Measurements from ENCODE around the gene CACNG4.
"Not testable (repeated sequence)": the region's sequence is repeated elsewhere in the genome, so short reads cannot be mapped to it uniquely, and the experiment has no call there.

Gene CACNG4

DNA sequence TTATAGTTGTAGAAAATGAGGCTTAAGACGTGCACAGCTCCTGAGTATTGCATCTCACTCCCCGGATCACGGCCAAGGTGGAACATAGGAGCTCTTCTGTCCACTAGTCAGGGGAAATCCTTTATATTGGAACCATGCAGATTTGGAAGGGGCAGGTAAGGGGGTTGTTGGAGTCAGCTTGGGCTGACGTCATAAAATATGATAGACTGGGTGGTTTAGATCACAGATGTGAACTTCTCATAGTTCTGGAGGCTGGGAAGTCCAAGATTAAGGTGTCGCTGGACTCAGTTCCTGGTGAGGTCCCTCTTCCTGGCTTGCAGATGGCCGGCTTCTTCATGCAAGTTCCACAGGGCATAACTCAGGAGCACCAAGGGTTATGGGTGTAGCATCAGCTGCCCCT is 5.6 kb downstream of the CACNG4 start:
- H3K27ac ChIP-seq: peak overlapping the region; percentile 88
- no peak for TF ChIP-seq ZFX (IDR thresholded peaks at IDR 0.05)
- TF ChIP-seq, protein P1, sequence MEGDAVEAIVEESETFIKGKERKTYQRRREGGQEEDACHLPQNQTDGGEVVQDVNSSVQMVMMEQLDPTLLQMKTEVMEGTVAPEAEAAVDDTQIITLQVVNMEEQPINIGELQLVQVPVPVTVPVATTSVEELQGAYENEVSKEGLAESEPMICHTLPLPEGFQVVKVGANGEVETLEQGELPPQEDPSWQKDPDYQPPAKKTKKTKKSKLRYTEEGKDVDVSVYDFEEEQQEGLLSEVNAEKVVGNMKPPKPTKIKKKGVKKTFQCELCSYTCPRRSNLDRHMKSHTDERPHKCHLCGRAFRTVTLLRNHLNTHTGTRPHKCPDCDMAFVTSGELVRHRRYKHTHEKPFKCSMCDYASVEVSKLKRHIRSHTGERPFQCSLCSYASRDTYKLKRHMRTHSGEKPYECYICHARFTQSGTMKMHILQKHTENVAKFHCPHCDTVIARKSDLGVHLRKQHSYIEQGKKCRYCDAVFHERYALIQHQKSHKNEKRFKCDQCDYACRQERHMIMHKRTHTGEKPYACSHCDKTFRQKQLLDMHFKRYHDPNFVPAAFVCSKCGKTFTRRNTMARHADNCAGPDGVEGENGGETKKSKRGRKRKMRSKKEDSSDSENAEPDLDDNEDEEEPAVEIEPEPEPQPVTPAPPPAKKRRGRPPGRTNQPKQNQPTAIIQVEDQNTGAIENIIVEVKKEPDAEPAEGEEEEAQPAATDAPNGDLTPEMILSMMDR (conservative IDR thresholded peaks at IDR 0.05): no peak

DNA sequence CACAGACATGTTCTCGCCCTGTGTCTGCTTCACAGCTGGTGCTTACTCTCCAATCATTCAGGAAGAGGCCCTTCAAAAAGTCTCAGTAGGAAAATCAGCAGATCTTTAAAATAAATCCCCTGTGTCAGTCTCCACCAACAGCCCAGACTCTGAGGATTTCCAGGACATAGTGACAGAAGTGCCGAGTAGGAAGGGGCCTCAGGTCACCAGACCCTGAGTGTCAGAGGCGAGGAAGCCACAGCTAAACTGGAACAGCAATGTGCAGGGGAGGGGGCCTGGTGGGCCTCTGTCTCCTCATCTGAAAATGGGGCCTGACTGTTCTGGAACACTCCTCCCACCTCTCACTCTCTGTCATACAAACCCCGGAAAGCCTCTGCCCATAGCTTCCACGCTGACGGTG is 6.3 kb downstream of the CACNG4 start:
- TF ChIP-seq, protein P1 (conservative IDR thresholded peaks at IDR 0.05): no peak
- TF ChIP-seq ZFX (IDR thresholded peaks at IDR 0.05): no peak
- H3K27ac ChIP-seq: no peak overlapping the region; the same call in 1 of the 2 replicates

DNA sequence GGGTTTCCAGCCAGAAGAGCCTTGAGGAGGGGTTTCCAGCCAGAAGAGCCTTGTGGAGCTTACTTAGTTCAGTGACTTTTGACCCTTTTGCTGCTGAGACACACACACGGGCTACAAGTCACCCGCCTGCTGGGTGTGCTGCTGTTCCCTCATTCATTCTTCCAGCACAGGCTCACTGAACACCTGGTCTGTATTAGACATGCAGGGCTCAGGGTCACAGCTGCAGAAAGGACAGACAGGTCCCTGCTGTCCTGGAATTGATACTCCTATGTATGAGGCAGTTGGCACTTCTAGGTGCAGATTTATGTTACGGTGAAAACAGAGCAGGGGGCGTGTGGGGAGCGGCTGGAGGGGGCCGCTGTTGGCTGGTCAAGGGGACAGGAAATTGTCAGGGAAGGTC is 6.8 kb downstream of the CACNG4 start:
- no peak for TF ChIP-seq ZFX (IDR thresholded peaks at IDR 0.05)
- TF ChIP-seq, protein P1 (conservative IDR thresholded peaks at IDR 0.05): no peak
- no peak overlapping the region for H3K27ac ChIP-seq

- no peak overlapping the region for H3K27ac ChIP-seq
- TF ChIP-seq, protein P1 (conservative IDR thresholded peaks at IDR 0.05): no peak
- TF ChIP-seq ZFX (IDR thresholded peaks at IDR 0.05): no peak
Observed at GRCh38 chr17:66971730-66972441, 7.4 kb downstream of the CACNG4 start.

DNA sequence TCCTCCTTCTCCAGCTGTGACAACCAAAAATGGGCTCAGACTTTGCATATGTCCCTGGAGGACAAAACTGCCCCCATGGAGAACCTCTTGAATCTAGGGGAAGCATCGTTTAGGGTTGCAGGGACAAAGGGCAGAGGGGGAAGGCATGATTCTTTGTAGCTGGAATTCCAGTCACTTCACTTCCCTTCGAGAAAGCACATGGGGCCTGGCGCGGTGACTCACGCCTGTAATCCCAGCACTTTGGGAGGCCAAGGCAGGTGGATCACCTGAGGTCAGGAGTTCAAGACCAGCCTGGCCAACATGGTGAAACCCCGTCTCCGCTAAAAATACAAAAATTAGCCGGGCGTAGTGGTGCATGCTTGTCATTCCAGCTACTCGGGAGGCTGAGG is 7.9 kb downstream of the CACNG4 start:
- H3K27ac ChIP-seq: not testable (repeated sequence)

DNA sequence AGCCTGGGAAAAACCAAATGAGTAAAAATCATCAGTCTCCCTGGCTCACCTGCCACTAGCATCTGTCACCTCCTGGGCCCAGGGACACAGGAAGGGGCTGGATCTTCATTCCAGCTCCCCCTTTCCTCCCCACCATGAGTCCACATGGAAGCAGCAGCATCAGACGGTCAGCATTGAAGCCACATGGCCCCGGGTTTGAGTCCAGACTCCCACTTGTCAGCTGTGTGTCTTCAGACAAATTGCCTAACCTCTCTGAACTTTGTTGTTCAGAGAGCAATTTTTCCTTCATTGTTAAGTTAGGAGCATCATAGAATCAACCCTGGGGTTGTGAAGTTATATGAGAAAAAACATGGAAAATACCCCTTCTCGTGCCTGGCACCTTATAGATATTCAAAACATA is 10.7 kb downstream of the CACNG4 start:
- no peak overlapping the region for H3K27ac ChIP-seq
- TF ChIP-seq, protein P1 (conservative IDR thresholded peaks at IDR 0.05): no peak
- no peak for TF ChIP-seq ZFX (IDR thresholded peaks at IDR 0.05)

DNA sequence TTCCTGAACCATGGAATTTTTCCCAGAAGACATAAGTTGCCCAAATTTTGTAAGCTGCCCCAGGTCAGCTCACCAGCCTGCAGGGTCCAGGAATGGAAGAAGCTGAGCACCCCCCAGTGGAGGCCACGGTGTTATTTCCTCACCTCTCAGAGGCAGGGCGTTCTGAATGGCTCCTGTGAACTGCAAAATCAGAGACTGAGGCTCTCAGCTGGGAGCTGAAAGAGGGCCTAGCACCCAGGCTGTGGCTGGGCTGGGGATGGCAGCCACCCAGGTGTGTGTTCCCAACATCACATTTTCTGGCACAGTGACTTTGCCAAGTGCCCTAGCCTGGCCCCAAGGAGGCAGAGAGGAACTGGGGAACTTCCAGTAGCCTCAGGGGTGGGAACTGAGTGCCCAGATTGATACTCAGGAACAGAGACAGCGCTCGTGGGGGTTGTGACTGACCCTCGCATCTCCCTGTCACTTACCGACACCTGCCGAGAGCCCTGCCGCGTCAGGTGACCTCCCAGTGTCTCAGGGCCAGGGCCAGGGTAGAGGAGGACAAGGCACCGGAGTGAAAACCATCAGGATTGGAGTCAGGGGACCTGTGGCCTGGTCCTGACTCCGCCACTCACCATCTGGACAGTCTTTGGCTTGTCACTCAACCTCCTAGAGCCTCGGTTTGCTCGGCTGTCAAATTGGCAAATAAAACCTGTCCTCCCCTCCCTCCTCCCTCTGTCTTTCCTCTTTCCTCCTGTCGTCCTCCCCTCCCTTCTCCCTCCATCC is 11.3 kb downstream of the CACNG4 start:
- no peak for TF ChIP-seq ZFX (IDR thresholded peaks at IDR 0.05)
- TF ChIP-seq, protein P1 (conservative IDR thresholded peaks at IDR 0.05): no peak
- no peak overlapping the region for H3K27ac ChIP-seq

DNA sequence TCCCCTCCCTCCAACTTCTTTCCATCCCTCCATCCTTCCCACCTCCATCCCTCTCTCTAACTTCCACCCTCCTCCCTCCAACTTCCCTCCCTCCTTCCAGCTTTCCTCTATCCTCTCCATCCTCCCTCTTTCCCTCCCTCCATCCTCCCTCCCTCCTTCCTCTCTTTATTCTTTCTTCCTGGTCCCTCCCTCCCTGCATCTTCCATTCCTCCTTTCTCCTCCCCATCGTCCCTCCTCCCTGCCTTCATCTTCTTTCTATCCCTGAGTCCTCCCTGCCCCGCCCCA is 11.8 kb downstream of the CACNG4 start:
- TF ChIP-seq, protein P1 (conservative IDR thresholded peaks at IDR 0.05): no peak
- TF ChIP-seq ZFX (IDR thresholded peaks at IDR 0.05): no peak
- no peak overlapping the region for H3K27ac ChIP-seq

Measured in C4-2B (cell line).